IMR-90 (cell line): ENCODE results near the gene HOXD12. TPM values are rescaled to one million over a fixed set of nuclear protein-coding genes. Genes with fewer than 3 reads are reported as not detected.

Experiments used
- ATAC-seq: fragments of 200-7000 bp; cut with Tn5 transposase; 2 replicates; pipeline ENCODE4 v1.9.1; 2020; ENCODE audit warnings: low read depth, mild to moderate bottlenecking, moderate library complexity
- BruUV-seq: library from RNA; stranded (reverse); fragments of 400-500 nt; replicated peaks from 2 replicates; lab custom pipeline; 2021; lab: Mats Ljungman, UMichigan
- CTCF ChIA-PET: fragments of 300-600 bp; formaldehyde crosslinking; extraction: SDS; loops from one replicate; lab custom pipeline; 2021; ENCODE audit warnings: antibody characterized with exemption; lab: Yijun Ruan, JAX
- POLR2A ChIA-PET: fragments of 300-600 bp; sonication (Branson Sonifier 250); formaldehyde crosslinking; loops from one replicate; lab custom pipeline; 2022; ENCODE audit warnings: antibody characterized with exemption; ENCODE audit not compliant: unreplicated experiment; lab: Charles Lee
- DNase-seq: peaks from one replicate; pipeline ENCODE4 v3.0.0; 2013
- H2AFZ ChIP-seq: replicated peaks from 2 replicates; pipeline ENCODE3; 2013; ENCODE audit warnings: low read length, mild to moderate bottlenecking; ENCODE audit not compliant: poor library complexity
- H2AK5ac ChIP-seq: 2 replicates; pipeline ENCODE4 v1.6.1; 2013; ENCODE audit warnings: low read depth, low read length, inconsistent platforms
- H2AK9ac ChIP-seq: replicated peaks from 2 replicates; pipeline ENCODE3; 2013; ENCODE audit warnings: mild to moderate bottlenecking, low read depth, low read length, moderate library complexity; ENCODE audit not compliant: poor library complexity
- H2BK120ac ChIP-seq: 2 replicates; pipeline ENCODE4 v1.6.1; 2013; ENCODE audit warnings: low read depth, low read length, inconsistent platforms
- H2BK15ac ChIP-seq: 3 replicates; pipeline ENCODE4 v1.6.1; 2013; ENCODE audit warnings: low read depth, low read length, inconsistent platforms
- H2BK20ac ChIP-seq: 2 replicates; pipeline ENCODE4 v1.6.1; 2013; ENCODE audit warnings: low read depth, mild to moderate bottlenecking, inconsistent platforms, low read length, moderate library complexity
- H2BK5ac ChIP-seq: 2 replicates; pipeline ENCODE4 v1.6.1; 2013; ENCODE audit warnings: mild to moderate bottlenecking, low read depth, low read length, inconsistent platforms; ENCODE audit not compliant: poor library complexity, severe bottlenecking
- H3K14ac ChIP-seq: replicated peaks from 2 replicates; pipeline ENCODE4 v1.6.1; 2013; ENCODE audit warnings: low read depth, low read length, inconsistent platforms
- H3K18ac ChIP-seq: 2 replicates; pipeline ENCODE4 v1.6.1; 2013; ENCODE audit warnings: low read depth, low read length, control low read depth
- H3K23ac ChIP-seq: 2 replicates; pipeline ENCODE4 v1.6.1; 2013; ENCODE audit warnings: low read depth, low read length, inconsistent platforms
- H3K27ac ChIP-seq: 2 replicates; pipeline ENCODE4 v1.5.1; 2013; ENCODE audit warnings: mild to moderate bottlenecking, control low read depth, low read length; ENCODE audit not compliant: insufficient read depth
- H3K27me3 ChIP-seq: 2 replicates; pipeline ENCODE4 v1.6.1; 2013; ENCODE audit warnings: low read length; ENCODE audit not compliant: control insufficient read depth, insufficient read depth
- H3K36me3 ChIP-seq: 2 replicates; pipeline ENCODE4 v1.6.1; 2013; ENCODE audit warnings: low read length, mixed read lengths; ENCODE audit not compliant: control insufficient read depth, insufficient read depth
- H3K4ac ChIP-seq: 2 replicates; pipeline ENCODE4 v1.6.1; 2013; ENCODE audit warnings: low read depth, low read length, inconsistent platforms
- H3K4me1 ChIP-seq: 2 replicates; pipeline ENCODE4 v1.6.1; 2013; ENCODE audit warnings: low read length, mixed read lengths; ENCODE audit not compliant: control insufficient read depth, insufficient read depth
- H3K4me2 ChIP-seq: 2 replicates; pipeline ENCODE4 v1.6.1; 2013; ENCODE audit warnings: low read depth, mild to moderate bottlenecking, control low read depth, low read length, moderate library complexity
- H3K4me3 ChIP-seq: 2 replicates; pipeline ENCODE4 v1.5.1; 2013; ENCODE audit warnings: low read depth, mild to moderate bottlenecking, control low read depth, low read length, moderate library complexity; ENCODE audit not compliant: insufficient read depth
- H3K56ac ChIP-seq: 2 replicates; pipeline ENCODE4 v1.6.1; 2013; ENCODE audit warnings: low read length, inconsistent platforms; ENCODE audit not compliant: insufficient read depth; ENCODE audit errors: extremely low read depth
- H3K79me1 ChIP-seq, 2 experiments: 2 replicates each; pipeline ENCODE4 v1.6.1; 2013; ENCODE audit warnings: low read length in 2 of 2, inconsistent platforms in 1 of 2, low read depth in 1 of 2
- H3K9ac ChIP-seq: 2 replicates; pipeline ENCODE4 v1.6.1; 2013; ENCODE audit warnings: low read depth, low read length, control low read depth
- H3K9me1 ChIP-seq: 2 replicates; pipeline ENCODE4 v1.6.1; 2013; ENCODE audit warnings: low read length, inconsistent platforms; ENCODE audit not compliant: insufficient read depth
- H3K9me3 ChIP-seq: 2 replicates; pipeline ENCODE4 v1.6.1; 2013; ENCODE audit warnings: low read length; ENCODE audit not compliant: control insufficient read depth, insufficient read depth
- H4K20me1 ChIP-seq: 2 replicates; pipeline ENCODE4 v1.6.1; 2013; ENCODE audit warnings: low read length, inconsistent platforms; ENCODE audit not compliant: insufficient read depth
- H4K5ac ChIP-seq: 2 replicates; pipeline ENCODE4 v1.6.1; 2013; ENCODE audit warnings: mild to moderate bottlenecking, low read depth, low read length, control low read depth
- H4K8ac ChIP-seq, 2 experiments: 2 replicates each; pipeline ENCODE4 v1.6.1; 2013; ENCODE audit warnings: low read depth in 2 of 2, low read length in 2 of 2, control low read depth in 1 of 2, inconsistent platforms in 1 of 2
- H4K91ac ChIP-seq: 2 replicates; pipeline ENCODE4 v1.6.1; 2013; ENCODE audit warnings: low read depth, low read length, inconsistent platforms; ENCODE audit not compliant: insufficient read depth
- CEBPB ChIP-seq: IDR thresholded peaks from 2 replicates; pipeline ENCODE4 v1.6.1; 2012; ENCODE audit warnings: low read depth, low read length, improper control_type of control experiment
- MAFK ChIP-seq: IDR thresholded peaks from 2 replicates; pipeline ENCODE4 v1.6.1; 2012; ENCODE audit warnings: low read depth, low read length, improper control_type of control experiment
- MAZ ChIP-seq: IDR thresholded peaks from 2 replicates; pipeline ENCODE4 v1.6.1; 2012; ENCODE audit warnings: low read depth, mild to moderate bottlenecking, low read length, improper control_type of control experiment, moderate library complexity, borderline replicate concordance
- MXI1 ChIP-seq: IDR thresholded peaks from 2 replicates; pipeline ENCODE4 v1.6.1; 2012; ENCODE audit warnings: low read depth, mild to moderate bottlenecking, low read length, moderate library complexity, borderline replicate concordance
- POLR2A ChIP-seq: IDR thresholded peaks from 2 replicates; pipeline ENCODE4 v1.6.1; 2012; ENCODE audit warnings: mild to moderate bottlenecking, low read depth, low read length
- RAD21 ChIP-seq: IDR thresholded peaks from 2 replicates; pipeline ENCODE4 v1.6.1; 2012; ENCODE audit warnings: low read length, improper control_type of control experiment
- RFX5 ChIP-seq: IDR thresholded peaks from 2 replicates; pipeline ENCODE4 v1.8.0; 2012; ENCODE audit warnings: low read depth, mild to moderate bottlenecking, low read length, moderate library complexity
- SMC3 ChIP-seq: fragments of 150-350 bp; IDR thresholded peaks from 2 replicates; pipeline ENCODE4 v1.6.1; 2016; ENCODE audit warnings: low read depth, mild to moderate bottlenecking, antibody characterized with exemption, low read length, moderate library complexity
- WGBS, 2 experiments: methylation state at CpG; one replicate each; pipeline versions ENCODE4 v1.1.5 to v1.1.7; 2013; ENCODE audit warnings: missing lambda C conversion rate in 2 of 2; ENCODE audit not compliant: insufficient read length in 1 of 2; ENCODE audit errors: extremely low coverage in 2 of 2; 5-methylcytosine and 5-hydroxymethylcytosine counted together
- dilution Hi-C: fragments of 300-500 bp; cut with HindIII; formaldehyde crosslinking; loops from one replicate; pipeline ENCODE4 v1.14.3; 2018; ENCODE audit warnings: low sequenced_read_pairs; ENCODE audit not compliant: unreplicated experiment
- in situ Hi-C: fragments of 300-500 bp; cut with MboI; formaldehyde crosslinking; loops from 3 replicates; pipeline ENCODE4 v1.14.3; 2019; ENCODE audit warnings: low sequenced_read_pairs, inconsistent platforms, mixed read lengths
- intact Hi-C: fragments of 100-400 bp; cut with micrococcal nuclease; formaldehyde crosslinking; loops from 2 replicates; pipeline ENCODE4 v1.10.0; 2022
- polyA plus RNA-seq, 3 experiments: library from polyadenylated mRNA; depleted of rRNA; stranded (reverse); fragments of >200 nt; gene quantifications; 2 replicates each; pipeline ENCODE4 v1.2.3, GENCODE V29; 2012; ENCODE audit warnings: low replicate concordance in 1 of 3
- total RNA-seq: library from RNA; depleted of rRNA; stranded (reverse); fragments of >200 nt; gene quantifications from 2 replicates; pipeline ENCODE4 v1.2.3, GENCODE V29; 2012
- TF ChIP-seq, protein P1 (sequence below): fragments of 150-350 bp; IDR thresholded peaks from 2 replicates; pipeline ENCODE4 v1.6.1; 2017; ENCODE audit warnings: mild to moderate bottlenecking, antibody characterized with exemption, low read length, low read depth
- TF ChIP-seq, protein P2 (sequence below): fragments of 150-350 bp; IDR thresholded peaks from 2 replicates; pipeline ENCODE4 v1.6.1; 2016; ENCODE audit warnings: low read depth, mild to moderate bottlenecking, low read length, moderate library complexity, borderline replicate concordance
- TF ChIP-seq, protein P3 (sequence below): conservative IDR thresholded peaks from 2 replicates; pipeline ENCODE4 v1.5.1; 2012; ENCODE audit warnings: mild to moderate bottlenecking, low read depth, low read length, improper control_type of control experiment

HOXD12 gene
- total and polyA plus RNA-seq, 2 of the 4 experiments (the other 2 are of a cell fraction), result not detected

DNA sequence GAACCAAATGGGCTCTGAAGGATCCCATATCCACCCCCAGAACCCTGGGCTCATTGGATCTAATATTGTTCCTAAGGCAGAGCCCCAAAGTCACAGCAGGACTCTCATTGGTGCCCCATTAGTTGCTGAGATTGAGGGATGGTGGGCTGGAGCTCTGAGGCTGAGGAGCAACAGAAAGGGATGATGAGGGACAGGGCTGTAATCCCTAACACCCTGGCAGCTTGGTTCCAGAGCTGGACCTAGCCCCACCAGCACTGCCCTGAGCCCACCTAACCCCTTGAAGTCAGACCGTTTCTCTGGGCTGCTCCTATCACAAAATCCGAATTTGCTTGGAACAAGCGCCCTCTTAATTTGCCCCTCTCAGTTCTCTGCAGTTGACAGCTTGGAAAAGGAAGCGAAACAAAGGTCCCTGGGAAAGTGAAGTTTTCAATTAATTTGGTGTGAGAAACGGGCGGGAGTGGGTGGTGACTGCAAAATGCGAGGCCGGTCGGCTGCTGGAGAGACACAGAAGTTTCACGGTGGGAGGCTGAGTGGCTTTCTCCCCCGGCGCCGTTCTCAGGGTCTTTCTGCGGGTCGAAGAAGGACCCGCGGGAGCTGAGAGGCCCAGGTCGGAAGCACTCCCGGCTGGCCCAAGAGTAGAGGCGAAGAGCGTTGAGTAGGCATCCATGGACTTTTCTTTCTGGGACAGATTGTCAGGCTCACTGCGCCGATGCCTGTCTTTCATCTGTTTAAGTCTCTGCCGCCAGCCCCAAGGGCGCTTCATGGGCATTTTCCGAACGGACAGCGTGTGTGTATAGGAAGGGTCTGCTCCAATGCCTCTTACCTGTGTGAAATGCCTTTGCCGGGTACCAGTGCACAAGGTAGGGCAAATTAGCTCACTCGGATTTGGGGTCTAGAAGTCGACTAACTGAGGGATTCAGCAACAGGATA lies 8.0 kb upstream of the HOXD12 start:
- in situ Hi-C loops (loop anchor here (10.0 to 25.0 kb wide), 4 partner anchors 407 to 1354 kb away; no protein-coding TSS in a partner anchor), dilution Hi-C loops (no loop called here), intact Hi-C loops (loop anchor here (10.0 kb wide), 1 partner anchor 1387 kb away; no protein-coding TSS in a partner anchor)
- H2AFZ ChIP-seq, result no peak overlapping the region
- H2BK15ac ChIP-seq, result no peak overlapping the region
- WGBS, 2 experiments, result 2% methylated on average over 15 of the region's 31 CpGs; no CpG with 5 or more reads in 1 of the 2 experiments
- no peak overlapping the region for H2AK9ac ChIP-seq
- no TSS peak for BruUV-seq
- H2BK20ac ChIP-seq, result no peak overlapping the region
- no peak overlapping the region for H2AK5ac ChIP-seq
- H3K9me3 ChIP-seq, result peaks cover 10% of the 10 kb centered on the region
- no peak for DNase-seq
- no peak overlapping the region for H3K9ac ChIP-seq
- no peak overlapping the region for H3K4me3 ChIP-seq
- no peak for ATAC-seq
- H3K27me3 ChIP-seq, result peaks cover 84% of the 10 kb centered on the region
- H3K9me1 ChIP-seq, result no peaks in the 10 kb centered on the region
- no peaks in the 10 kb centered on the region for H4K20me1 ChIP-seq
- H2BK5ac ChIP-seq, result no peak overlapping the region
- TF ChIP-seq, protein P1, sequence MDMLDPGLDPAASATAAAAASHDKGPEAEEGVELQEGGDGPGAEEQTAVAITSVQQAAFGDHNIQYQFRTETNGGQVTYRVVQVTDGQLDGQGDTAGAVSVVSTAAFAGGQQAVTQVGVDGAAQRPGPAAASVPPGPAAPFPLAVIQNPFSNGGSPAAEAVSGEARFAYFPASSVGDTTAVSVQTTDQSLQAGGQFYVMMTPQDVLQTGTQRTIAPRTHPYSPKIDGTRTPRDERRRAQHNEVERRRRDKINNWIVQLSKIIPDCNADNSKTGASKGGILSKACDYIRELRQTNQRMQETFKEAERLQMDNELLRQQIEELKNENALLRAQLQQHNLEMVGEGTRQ, result no peak
- no peak for TF ChIP-seq SMC3
- no peak for TF ChIP-seq RAD21
- TF ChIP-seq MAZ, result no peak
- TF ChIP-seq MXI1, result no peak
- TF ChIP-seq MAFK, result no peak
- TF ChIP-seq, protein P2, sequence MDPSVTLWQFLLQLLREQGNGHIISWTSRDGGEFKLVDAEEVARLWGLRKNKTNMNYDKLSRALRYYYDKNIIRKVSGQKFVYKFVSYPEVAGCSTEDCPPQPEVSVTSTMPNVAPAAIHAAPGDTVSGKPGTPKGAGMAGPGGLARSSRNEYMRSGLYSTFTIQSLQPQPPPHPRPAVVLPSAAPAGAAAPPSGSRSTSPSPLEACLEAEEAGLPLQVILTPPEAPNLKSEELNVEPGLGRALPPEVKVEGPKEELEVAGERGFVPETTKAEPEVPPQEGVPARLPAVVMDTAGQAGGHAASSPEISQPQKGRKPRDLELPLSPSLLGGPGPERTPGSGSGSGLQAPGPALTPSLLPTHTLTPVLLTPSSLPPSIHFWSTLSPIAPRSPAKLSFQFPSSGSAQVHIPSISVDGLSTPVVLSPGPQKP, result no peak
- TF ChIP-seq, protein P3, sequence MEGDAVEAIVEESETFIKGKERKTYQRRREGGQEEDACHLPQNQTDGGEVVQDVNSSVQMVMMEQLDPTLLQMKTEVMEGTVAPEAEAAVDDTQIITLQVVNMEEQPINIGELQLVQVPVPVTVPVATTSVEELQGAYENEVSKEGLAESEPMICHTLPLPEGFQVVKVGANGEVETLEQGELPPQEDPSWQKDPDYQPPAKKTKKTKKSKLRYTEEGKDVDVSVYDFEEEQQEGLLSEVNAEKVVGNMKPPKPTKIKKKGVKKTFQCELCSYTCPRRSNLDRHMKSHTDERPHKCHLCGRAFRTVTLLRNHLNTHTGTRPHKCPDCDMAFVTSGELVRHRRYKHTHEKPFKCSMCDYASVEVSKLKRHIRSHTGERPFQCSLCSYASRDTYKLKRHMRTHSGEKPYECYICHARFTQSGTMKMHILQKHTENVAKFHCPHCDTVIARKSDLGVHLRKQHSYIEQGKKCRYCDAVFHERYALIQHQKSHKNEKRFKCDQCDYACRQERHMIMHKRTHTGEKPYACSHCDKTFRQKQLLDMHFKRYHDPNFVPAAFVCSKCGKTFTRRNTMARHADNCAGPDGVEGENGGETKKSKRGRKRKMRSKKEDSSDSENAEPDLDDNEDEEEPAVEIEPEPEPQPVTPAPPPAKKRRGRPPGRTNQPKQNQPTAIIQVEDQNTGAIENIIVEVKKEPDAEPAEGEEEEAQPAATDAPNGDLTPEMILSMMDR, result no peak
- TF ChIP-seq CEBPB, result no peak
- no peak for TF ChIP-seq POLR2A
- no peak for TF ChIP-seq RFX5
- no peaks in the 10 kb centered on the region for H3K79me1 ChIP-seq
- POLR2A ChIA-PET, result no interaction called here
- H3K56ac ChIP-seq, result no peak overlapping the region
- H3K4me1 ChIP-seq, result no peaks in the 10 kb centered on the region
- no peaks in the 10 kb centered on the region for H3K36me3 ChIP-seq
- H3K14ac ChIP-seq, result no peak overlapping the region
- no peak overlapping the region for H3K23ac ChIP-seq
- CTCF ChIA-PET, result interaction anchor here (0.5 kb wide), 1 partner anchor 1066 kb away, joined by 3 read pairs; no protein-coding TSS in a partner anchor
- no peak overlapping the region for H3K4me2 ChIP-seq
- no peak overlapping the region for H3K18ac ChIP-seq
- no peak overlapping the region for H3K4ac ChIP-seq
- no peak overlapping the region for H4K91ac ChIP-seq
- H4K8ac ChIP-seq, result no peak overlapping the region
- no peak overlapping the region for H4K5ac ChIP-seq
- H2BK120ac ChIP-seq, result no peak overlapping the region
- H3K27ac ChIP-seq, result no peak overlapping the region
